KBM-7 (cell line): ENCODE measurements around the gene PIK3CG.
"Not testable (repeated sequence)": the region's sequence is repeated elsewhere in the genome, so short reads cannot be mapped to it uniquely, and the experiment has no call there.

Experiments used
- DNase-seq: peaks from one replicate; pipeline ENCODE4 v3.0.0-alpha.2; 2015
- in situ Hi-C: fragments of 300-500 bp; cut with MboI; formaldehyde crosslinking; loops from 2 replicates; pipeline ENCODE4 v1.14.3; 2020; ENCODE audit warnings: low sequenced_read_pairs, low pct_unique_long_range_greater_than_20kb, mixed read lengths

Gene PIK3CG

GRCh38 chr7:106865130-106866041, at the start of gene PIK3CG:
Gene PIK3CG (plus strand): TSS chr7:106865282. CDS start chr7:106867562, 2,280 bp downstream.
- DNase-seq = peak; percentile 90
- in situ Hi-C loops = no loop called here

GRCh38 chr7:106817098-106817497, 48.0 kb upstream of the PIK3CG start:
- no peak for DNase-seq

GRCh38 chr7:106818736-106819135, 46.3 kb upstream of the PIK3CG start:
- no peak for DNase-seq
- in situ Hi-C loops = no loop called here

More at GRCh38 chr7:106817098-106817497, 48.0 kb upstream of the PIK3CG start:
- in situ Hi-C loops = no loop called here

GRCh38 chr7:106819546-106819945, 45.5 kb upstream of the PIK3CG start:
- no peak for DNase-seq
- in situ Hi-C loops = no loop called here

- DNase-seq = no peak
- in situ Hi-C loops = no loop called here
Measured at GRCh38 chr7:106820321-106821217, 44.5 kb upstream of the PIK3CG start.

GRCh38 chr7:106823631-106824030, 41.5 kb upstream of the PIK3CG start:
- DNase-seq = no peak
- in situ Hi-C loops = no loop called here

- in situ Hi-C loops = no loop called here
- no peak for DNase-seq
Measured at GRCh38 chr7:106824458-106824857, 40.6 kb upstream of the PIK3CG start.

GRCh38 chr7:106827626-106828025, 37.5 kb upstream of the PIK3CG start:
- in situ Hi-C loops = no loop called here
- DNase-seq = no peak

- no peak for DNase-seq
- in situ Hi-C loops = no loop called here
Measured at GRCh38 chr7:106829496-106829895, 35.6 kb upstream of the PIK3CG start.

GRCh38 chr7:106830896-106831295, 34.2 kb upstream of the PIK3CG start:
- DNase-seq, in situ Hi-C loops: not testable (repeated sequence)

- DNase-seq = no peak
- in situ Hi-C loops = no loop called here
Measured at GRCh38 chr7:106836816-106837215, 28.3 kb upstream of the PIK3CG start.

GRCh38 chr7:106839511-106839910, 25.6 kb upstream of the PIK3CG start:
- in situ Hi-C loops = no loop called here
- no peak for DNase-seq

- no peak for DNase-seq
- in situ Hi-C loops = no loop called here
Measured at GRCh38 chr7:106840342-106840741, 24.7 kb upstream of the PIK3CG start.

- in situ Hi-C loops = no loop called here
- DNase-seq = peak; percentile 26
Measured at GRCh38 chr7:106841896-106842390, 23.1 kb upstream of the PIK3CG start.

- in situ Hi-C loops = no loop called here
- DNase-seq = no peak
Measured at GRCh38 chr7:106844279-106844997, 20.6 kb upstream of the PIK3CG start.

GRCh38 chr7:106848049-106848448, 17.0 kb upstream of the PIK3CG start:
- no peak for DNase-seq
- in situ Hi-C loops = no loop called here

- DNase-seq = no peak
Measured at GRCh38 chr7:106848851-106849442, 16.1 kb upstream of the PIK3CG start.

GRCh38 chr7:106851632-106852031, 13.4 kb upstream of the PIK3CG start:
- DNase-seq, in situ Hi-C loops: not testable (repeated sequence)

More at GRCh38 chr7:106848851-106849442, 16.1 kb upstream of the PIK3CG start:
- in situ Hi-C loops = no loop called here
